C4-2B (cell line): Measurements from ENCODE around the gene TBC1D10A.

Experiments used
- ZFX ChIP-seq: fragments of 450-650 bp; IDR thresholded peaks from 2 replicates; pipeline ENCODE4 v1.6.1; 2017
- TF ChIP-seq, protein P1 (sequence below): fragments of 450-650 bp; conservative IDR thresholded peaks from 2 replicates; pipeline ENCODE4 v1.5.1; 2017; ENCODE audit warnings: mild to moderate bottlenecking

GRCh38 chr22:30340911-30341685, 14.4 kb upstream of the TBC1D10A start:
- TF ChIP-seq, protein P1, sequence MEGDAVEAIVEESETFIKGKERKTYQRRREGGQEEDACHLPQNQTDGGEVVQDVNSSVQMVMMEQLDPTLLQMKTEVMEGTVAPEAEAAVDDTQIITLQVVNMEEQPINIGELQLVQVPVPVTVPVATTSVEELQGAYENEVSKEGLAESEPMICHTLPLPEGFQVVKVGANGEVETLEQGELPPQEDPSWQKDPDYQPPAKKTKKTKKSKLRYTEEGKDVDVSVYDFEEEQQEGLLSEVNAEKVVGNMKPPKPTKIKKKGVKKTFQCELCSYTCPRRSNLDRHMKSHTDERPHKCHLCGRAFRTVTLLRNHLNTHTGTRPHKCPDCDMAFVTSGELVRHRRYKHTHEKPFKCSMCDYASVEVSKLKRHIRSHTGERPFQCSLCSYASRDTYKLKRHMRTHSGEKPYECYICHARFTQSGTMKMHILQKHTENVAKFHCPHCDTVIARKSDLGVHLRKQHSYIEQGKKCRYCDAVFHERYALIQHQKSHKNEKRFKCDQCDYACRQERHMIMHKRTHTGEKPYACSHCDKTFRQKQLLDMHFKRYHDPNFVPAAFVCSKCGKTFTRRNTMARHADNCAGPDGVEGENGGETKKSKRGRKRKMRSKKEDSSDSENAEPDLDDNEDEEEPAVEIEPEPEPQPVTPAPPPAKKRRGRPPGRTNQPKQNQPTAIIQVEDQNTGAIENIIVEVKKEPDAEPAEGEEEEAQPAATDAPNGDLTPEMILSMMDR: no peak
- TF ChIP-seq ZFX: no peak
